Astrocyte (in vitro differentiated cells and primary cell): Measurements from ENCODE around the gene TCTA.

Source experiments
- EZH2 ChIP-seq: IDR thresholded peaks from 2 replicates; pipeline ENCODE4 v1.6.1; 2012; ENCODE audit warnings: mild to moderate bottlenecking, low read length, inconsistent platforms; ENCODE audit not compliant: insufficient read depth
- TF ChIP-seq, protein P1 (sequence below): IDR thresholded peaks from 2 replicates; pipeline ENCODE4 v1.5.1; 2011; ENCODE audit warnings: low read depth, mild to moderate bottlenecking, inconsistent platforms, low read length, moderate library complexity; ENCODE audit not compliant: insufficient read depth

- TF ChIP-seq, protein P1, sequence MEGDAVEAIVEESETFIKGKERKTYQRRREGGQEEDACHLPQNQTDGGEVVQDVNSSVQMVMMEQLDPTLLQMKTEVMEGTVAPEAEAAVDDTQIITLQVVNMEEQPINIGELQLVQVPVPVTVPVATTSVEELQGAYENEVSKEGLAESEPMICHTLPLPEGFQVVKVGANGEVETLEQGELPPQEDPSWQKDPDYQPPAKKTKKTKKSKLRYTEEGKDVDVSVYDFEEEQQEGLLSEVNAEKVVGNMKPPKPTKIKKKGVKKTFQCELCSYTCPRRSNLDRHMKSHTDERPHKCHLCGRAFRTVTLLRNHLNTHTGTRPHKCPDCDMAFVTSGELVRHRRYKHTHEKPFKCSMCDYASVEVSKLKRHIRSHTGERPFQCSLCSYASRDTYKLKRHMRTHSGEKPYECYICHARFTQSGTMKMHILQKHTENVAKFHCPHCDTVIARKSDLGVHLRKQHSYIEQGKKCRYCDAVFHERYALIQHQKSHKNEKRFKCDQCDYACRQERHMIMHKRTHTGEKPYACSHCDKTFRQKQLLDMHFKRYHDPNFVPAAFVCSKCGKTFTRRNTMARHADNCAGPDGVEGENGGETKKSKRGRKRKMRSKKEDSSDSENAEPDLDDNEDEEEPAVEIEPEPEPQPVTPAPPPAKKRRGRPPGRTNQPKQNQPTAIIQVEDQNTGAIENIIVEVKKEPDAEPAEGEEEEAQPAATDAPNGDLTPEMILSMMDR, result no peak
- no peak for TF ChIP-seq EZH2
These were observed 23.9 kb upstream of the TCTA start for GRCh38 chr3:49388289-49388820.
